Stimulated activated CD8-positive, alpha-beta memory T cell treated with anti-CD3 and anti-CD28 coated beads, Interleukin-4, amount 100 ng/mL, for 4 hours (primary cell): ENCODE measurements around the gene CEP295NL.
"Not testable (repeated sequence)": the region's sequence is repeated elsewhere in the genome, so short reads cannot be mapped to it uniquely, and the experiment has no call there.

Experiments
- DNase-seq, 2 donors: peaks; one replicate each; pipeline ENCODE4 v3.0.0-alpha.2; 2020; ENCODE audit warnings: low read depth in 2 of 2, low spot score in 1 of 2

The CEP295NL gene

DNA sequence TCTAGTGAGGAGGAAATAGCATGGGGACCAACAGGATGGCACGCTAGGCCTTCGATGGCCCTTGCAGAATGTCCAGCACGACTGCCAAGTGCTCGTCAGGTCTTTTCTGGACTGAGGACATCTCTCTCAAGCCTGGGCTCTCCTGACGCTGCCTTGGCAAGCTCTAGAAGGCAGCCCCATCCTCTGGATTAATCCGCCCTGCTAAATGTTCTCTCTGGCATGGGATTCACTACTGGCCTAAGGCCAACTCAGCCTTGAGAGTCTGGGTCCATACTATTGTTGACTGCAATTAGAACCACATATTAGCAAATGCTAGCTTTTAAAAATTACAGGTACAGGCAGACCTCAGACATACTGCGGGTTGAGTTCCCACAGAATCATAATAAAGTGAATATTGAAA, 2.5 kb upstream of the CEP295NL start:
- DNase-seq, result no peak

DNA sequence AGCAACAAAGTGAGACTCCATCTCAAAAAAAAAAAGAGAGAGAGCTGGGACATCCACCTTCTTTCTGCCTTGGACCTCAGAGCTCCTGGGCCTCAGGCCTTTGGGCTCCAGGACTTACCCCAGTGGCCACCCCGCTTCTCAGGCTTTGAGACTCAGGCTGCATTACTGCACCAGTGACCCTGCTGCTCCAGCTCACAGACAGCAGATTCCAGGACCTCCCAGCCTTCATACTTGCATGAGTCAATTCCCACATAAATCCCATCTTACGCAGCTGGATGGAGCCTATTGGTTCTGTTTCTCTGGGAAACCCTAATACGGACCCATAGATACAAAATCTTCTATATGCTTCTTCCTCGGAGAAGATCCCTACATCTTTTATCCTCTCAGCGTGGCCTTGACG, 2.1 kb upstream of the CEP295NL start:
- no peak for DNase-seq

DNA sequence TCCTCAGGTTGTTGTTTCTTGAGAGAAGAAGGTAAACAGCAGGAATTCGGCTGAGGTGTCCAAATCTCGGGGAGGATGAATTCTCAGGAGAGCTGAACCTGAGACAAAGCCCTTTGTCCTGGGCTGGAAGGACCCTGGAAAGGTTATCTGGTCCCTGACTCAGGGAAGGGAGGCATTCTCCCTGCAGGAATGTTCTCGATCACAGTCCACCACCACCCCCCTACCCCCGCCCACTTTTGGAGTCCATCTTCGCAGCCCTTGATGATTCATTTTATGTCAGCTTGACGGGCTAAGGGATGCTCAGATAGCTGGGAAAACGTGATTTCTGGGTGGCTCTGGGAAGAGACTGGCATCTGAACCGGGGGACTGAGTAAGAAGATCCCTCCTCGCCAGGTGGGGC, 1.4 kb upstream of the CEP295NL start:
- DNase-seq, result no peak

DNA sequence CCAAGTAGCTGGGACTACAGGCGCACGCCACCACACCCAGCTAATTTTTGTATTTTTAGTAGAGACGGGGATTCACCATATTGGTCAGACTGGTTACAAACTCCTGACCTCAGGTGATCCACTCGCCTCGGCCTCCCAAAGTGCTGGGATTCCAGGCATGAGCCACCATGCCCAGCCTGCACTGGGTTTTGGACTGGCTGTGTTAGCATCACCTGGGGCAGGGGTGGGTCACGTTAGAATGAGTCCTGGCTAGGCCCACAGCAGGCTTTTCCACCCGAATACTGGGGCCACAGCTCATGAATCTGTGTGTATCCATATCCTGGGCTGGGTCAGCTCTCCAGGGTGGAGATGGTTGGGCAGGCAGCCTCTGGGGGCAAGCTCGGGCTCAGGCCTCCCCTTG, 770 bp downstream of the CEP295NL start:
- not testable (repeated sequence) for DNase-seq

DNA sequence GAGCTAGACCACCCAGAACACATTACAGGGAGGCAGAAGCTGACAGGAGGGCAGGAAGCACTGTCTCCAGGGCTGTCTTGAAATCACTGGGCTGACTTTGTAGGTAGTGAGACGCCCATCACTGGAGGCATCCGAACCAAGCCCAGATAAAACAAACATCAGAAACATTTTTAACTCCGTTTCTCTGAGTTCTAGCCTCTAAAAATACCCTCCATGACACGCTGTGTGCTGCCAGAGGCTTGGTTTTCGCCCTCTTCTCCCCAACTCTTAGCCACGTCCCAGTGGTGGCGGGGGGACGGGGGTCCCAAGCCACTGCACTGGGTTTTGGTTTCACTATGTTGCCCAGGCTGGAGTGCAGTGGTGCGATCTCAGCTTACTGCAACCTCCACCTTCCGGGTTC, 1.2 kb downstream of the CEP295NL start:
- no peak for DNase-seq

DNA sequence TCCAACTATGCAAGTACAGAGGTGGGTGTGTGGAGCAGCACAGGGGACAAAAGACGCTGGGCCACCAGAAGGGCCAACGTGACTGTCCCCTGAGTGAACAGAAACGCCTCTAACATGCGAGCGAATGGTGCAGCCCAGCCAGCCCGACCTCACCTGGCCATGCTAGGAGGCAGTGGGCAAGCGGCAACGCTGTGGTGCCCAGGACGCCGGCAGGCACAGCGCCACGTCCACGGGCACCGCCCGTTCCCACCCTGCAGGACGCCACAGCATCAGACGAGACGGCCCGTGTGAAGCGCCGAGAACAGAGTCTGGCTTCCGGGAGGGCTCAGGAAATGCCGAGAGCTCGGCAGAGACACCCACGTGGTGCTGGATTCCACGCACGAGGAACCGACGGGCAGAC, 2.2 kb downstream of the CEP295NL start:
- DNase-seq, result no peak

DNA sequence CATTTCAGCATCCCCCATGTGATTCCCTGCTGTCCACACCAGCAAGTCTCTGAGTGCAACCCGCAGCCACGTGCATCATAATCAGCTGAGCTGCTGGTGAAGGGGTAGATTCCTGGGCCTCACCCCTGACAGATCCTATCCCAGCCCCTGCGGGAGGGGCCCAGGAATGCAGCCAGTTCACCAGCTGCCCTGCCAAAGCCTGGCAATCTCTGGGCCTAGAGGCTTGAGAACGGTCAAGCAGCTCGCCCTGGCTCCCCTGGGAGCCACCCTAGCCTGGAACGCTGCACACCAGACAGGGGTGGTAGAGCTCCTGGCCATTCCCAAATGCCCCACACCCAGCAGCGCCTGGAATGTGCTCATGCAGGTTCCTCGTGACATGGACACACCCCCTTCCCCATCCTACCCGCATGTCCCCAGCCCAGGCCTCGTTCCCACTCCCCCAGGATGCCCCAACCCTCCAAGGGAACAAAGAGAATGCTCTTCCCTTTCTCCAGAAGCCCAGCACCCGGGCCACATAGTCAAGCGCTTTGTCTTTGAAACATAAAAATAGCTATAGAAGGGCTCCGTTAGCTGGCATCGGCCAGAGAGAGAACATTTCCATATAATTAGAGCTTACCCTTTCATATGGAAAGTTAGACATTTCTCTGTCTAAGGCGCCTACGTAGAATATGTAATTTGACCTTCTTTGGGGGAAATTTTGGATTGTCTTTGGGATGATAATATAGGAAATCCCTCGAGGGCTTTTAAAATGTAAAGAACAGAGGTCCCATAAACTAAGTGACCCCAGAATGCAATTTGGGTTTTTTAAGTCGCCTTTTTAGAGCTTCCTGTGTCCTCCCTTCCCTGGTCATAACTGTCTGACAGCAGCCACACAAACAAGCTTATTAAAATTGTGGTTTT, 3.4 kb downstream of the CEP295NL start:
- no peak for DNase-seq

DNA sequence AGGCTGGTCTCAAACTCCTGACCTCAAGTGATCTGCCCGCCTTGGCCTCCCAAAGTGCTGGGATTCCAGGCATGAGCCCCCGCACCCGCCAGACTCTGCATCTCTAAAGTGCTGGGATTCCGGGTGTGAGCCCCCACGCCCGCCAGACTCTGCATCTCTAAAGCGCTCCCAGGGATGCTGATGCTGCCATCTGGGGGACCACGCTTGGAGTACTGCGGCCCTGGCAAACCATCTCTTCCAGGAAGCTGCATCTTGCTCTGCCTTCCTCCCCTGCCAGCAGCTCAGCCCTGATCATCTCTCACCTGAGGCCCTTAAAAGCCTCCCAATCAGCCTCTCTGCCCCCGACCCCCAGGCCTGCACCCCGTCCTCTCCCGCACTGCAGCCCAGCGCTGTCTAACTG, 4.1 kb downstream of the CEP295NL start:
- no peak for DNase-seq

DNA sequence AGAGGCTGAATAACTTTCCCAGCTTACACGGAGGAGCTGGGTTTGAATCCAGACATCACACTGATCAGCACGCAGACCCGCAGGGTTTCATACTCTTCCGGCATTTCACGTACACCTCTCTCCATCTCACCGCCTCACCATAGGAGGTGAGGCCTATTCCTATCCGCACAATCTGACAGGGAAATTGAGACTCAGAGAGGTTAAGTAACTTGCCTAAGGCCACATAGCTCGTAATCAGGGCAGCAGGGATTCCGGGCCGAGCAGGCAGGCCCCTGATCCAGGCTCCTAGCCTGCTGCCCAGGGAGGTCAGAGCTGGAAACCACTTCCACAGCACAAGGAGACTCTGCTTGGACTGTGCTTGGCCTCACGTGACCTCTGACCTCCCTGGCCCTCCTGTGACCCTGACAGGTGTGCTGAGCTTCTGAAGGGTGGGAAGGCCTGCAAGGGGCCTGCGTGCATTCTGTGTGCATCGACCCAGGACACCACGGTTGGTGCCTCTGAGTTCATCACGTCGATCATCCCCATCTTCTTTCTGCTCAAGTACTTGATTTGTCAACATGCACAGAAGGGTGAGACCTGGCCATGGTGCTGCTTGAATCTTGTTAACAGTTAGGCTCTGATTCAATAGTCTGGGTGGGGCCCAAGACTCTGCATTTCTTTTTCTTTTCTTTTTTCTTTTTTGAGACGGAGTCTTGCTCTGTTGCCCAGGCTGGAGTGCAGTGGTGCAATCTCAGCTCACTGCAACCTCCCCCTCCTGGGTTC, 4.7 kb downstream of the CEP295NL start:
- DNase-seq, result no peak

DNA sequence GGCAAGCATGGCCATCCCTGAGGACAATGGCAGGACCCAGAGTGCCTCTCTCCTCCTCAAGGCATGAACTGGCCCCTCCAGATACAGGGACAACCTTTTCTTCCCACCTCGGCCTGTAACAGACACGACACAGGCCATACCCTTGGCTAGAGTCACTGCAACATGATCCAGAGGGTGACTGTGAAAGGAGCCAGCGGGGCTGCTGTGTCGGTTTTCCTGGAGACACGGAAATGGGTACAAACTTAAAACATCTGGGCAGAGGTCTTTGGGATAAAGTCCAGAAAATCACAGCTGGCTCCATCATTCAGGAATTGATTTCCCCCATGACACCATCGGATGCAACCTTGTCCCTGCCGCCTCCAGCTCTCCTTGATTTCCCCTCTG, 5.3 kb downstream of the CEP295NL start:
- no peak for DNase-seq

DNA sequence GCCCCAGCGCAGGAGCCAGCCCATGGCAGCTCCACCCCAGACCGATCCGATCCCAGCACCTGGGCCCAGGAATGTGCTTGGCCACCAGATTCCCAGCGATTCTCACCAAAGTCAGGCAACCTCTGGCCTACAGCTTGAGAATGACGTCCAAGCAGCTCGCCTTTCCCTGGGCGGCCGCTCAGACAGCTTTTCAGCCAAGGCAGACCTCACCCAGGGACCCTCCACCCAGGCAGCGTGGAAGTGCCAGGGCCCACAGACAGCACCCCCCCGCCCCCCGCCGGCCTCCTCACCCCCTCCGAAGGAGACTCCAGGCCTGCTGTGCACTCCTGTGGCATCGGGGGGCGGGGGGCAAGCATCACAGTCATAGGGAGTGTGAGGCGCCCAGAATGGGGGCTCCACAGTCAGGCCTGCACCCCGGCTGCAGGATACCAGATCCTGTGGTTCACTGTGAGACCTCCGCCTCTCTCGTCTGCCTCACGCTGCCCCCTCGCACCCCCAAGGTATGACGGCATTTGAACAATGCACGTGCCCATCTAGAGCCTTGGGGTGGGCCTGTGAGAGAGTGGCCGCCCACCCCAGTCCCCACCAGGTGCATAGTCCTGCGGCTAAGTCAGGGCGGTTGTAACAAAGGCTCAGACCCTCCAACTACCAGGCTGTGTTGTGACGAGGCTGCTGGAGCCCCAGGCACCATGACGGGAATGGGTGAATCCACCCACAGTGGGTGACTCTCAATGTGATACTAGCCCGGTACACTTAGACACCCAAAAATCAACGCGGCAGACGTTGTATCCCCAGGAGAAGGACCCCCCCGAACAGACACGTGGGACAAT, 6.0 kb downstream of the CEP295NL start:
- no peak for DNase-seq

DNA sequence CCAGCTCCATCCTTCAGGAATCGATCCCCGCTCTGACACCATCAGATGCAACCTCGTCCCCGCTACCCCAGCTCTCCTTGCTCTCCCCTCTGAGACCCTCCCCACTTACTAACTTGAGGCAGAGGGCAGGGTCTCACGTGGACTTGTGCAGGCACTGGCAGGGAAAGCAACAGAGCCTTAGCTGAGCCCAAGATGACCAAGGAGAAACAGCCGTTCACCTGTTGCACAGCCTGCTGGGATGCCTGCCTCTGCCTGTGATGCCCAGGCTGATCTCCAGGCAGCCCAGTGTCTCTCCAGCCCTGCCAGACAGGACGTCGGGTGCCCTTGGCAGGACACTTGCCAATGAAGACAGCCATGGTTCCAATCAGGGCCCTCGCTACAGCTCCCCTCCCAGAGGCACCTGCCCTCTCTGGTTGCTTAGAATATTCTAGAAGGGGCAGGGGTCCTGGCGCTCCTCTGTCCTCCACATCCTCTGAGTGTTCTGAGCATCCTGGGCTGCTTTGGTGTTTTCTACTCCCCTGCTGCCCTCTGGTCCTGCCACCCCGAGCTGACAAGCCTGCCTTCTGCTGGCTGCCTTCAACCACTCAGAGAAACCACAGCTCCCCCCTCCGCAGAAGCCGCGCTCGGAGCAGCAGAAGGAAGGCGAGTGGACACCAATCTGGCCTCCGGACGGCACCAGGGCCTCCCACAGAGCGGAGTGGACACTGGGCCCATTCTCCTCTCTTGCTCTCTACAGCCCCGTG, 6.7 kb downstream of the CEP295NL start:
- no peak for DNase-seq

DNA sequence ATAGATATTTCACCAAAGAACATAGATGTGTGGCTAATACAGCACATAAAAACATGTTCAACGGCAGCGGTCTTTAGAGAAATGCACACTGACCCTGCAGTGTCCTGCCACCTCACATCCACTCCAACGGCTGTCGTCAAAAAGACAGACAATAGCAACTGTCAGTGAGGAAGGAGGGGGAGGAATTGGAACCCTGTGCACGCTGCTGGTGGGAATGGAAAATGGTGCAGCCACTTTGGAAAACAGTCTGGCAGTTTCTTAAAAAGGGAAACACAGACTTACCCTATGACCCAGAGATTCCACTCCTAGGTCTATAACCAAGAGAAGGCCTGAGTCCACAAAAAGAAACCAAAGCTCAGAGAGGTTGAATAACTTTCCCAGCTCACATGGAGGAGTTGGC, 7.7 kb downstream of the CEP295NL start:
- no peak for DNase-seq

DNA sequence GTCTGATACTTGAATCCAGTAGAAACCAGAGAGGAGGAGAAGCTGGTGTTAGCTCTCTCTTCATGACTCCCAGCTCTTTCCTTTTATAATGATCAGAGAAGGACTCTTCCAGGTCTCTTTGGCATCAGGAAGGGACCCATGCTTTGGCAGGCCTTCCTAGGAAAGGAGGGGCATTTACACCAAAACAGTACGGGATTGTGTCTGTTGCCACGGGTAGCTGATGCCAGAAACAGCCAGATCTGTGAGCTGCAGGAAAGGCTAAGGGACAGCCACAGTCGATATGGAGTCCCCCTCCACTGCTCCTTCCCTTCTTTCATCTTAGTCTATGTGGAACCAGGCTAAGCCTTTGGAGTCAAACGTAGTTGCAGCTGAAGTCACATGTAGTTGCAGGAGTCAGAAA, 9.3 kb downstream of the CEP295NL start:
- DNase-seq, result no peak

DNA sequence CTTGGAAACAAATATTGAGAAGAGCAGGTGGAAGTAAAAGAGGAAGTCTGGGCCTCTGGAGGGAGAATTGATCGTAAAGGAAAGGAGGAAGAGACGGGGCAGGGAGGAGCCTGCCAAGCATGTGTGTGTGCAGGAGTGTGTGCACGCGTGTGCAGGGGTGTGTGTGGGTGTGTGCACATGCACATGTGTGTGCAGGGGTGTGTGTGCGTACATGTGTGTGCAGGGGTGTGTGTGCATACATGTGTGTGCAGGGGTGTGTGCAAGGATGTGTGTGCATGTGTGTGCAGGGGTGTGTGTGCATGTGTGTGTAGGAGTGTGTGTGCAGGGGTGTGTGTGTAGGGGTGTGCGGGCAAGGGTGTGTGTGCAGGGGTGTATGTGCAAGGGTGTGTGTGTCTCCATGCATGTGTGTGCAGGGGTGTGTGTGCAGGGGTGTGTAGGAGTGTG, 10.0 kb downstream of the CEP295NL start:
- no peak for DNase-seq

DNA sequence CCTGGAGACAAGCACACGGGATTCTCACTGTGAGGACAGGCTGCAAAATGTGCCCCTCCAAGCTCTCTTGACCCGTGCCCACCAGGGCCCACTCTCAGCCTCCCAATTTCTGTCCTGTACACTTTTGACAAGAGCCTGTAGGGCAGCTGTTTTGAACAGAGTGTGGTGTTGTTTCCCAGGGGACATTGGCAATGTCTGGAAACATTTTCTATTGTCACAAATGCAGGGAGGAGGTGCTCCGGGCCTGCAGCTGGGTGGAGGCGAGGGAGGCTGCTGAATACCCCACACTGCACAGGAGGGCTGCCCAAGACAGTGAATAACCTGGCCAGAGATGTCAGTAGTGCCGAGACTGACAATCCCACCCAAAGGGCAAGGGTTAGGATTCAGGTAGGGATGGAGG, 10.5 kb downstream of the CEP295NL start:
- DNase-seq, result no peak

DNA sequence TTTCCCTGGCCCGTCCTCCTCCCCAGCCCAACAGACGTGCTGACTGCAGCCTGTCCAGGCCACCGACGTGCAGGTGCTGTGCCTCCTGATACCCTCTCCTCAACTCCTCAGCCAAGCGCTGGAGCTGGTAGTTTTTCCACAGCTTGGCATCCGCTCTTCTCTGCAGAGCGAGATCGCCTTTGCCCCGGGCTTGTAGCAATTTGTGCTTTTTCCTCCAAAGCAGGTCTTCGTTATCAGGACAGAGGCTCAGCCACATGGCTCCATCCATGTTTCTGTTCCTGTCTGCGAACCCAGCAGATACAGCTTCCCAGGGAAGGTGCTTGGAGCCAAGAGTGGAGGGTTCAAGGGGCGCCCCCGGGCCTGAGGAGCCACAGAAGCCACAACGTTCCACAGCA, 10.9 kb downstream of the CEP295NL start:
- DNase-seq, result no peak

DNA sequence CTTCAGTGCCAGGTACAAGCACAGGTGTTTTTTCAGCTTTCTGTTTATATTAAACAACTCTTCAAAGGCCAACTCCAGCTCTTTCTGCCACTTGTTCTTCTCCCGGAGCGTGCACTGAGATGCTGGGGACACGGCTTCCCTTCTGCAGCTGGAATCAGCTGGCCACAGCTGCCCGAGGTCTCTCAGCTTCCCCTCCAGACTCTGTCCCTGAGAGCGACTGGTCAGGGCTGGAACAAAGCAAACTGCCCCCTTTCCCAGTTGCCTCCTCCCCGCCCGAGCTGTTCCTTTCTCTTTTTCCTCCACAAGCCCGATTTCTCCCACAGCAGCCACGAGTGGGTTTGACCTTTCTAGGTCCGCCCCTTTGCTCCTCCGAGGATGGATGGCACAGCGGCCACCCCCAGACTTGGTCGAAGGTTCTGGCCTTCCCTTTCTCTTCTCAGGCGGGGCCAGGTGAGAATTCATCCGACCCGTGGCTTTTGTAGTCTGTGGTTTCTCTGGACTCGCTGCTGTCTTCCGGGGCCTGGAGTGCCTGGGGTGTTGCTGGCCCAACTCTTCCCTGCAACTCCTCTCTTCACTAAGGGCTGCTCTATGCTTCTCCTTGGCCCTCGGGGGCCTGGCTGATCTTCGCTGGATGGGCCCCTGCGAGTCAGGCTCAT, 11.5 kb downstream of the CEP295NL start:
- DNase-seq, result no peak

DNA sequence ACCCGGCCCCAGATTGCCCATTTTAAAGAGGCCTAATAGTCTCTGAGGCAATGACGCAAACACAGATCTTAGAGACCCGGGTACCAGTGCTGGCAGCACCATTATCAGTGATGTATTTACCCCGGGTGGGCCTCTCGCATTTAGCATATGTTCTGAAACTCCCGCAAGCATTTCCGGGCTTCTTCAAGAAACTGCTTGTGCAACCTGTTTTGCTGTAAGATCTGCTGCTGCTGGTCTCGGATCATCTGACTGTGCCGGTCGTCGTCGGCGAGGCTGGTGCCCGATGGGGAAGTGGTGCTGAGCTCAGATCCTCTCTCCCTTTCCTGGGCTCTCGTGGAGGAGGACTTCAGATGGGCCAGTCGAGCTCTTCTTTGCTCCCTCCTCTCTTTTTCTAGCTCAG, 12.5 kb downstream of the CEP295NL start:
- no peak for DNase-seq

DNA sequence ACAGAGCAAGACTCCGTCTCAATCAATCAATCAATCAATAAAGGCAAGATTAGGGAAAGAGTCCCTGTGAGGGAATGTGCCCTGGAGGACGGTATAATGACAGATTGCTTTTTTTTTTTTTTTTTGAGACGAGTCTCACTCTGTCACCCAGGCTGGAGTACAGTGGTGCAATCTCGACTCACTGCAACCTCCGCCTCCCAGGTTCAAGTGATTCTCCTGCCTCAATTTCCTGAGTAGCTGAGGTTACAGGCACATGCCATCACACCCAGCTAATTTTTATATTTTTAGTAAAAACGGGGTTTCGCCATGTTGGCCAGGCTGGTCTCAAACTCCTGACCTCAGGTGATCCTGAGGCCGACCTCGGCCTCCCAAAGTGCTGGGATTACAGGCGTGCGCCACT, 12.9 kb downstream of the CEP295NL start:
- not testable (repeated sequence) for DNase-seq
